WI38 (cell line): ENCODE data around the gene UNC13B.

Experiments
- H3K4me3 ChIP-seq: 2 replicates; pipeline ENCODE4 v1.5.1; 2011; ENCODE audit warnings: low read depth, mild to moderate bottlenecking, control low read depth, low read length
- CTCF ChIP-seq: IDR thresholded peaks from 2 replicates; pipeline ENCODE4 v1.5.1; 2012; ENCODE audit warnings: low read depth, mild to moderate bottlenecking, control low read depth, low read length

The UNC13B gene

GRCh38 chr9:35285731-35286130 is 123.9 kb downstream of the UNC13B start:
- no peak overlapping the region for H3K4me3 ChIP-seq
- TF ChIP-seq CTCF: no peak

- no peak for TF ChIP-seq CTCF
- no peak overlapping the region for H3K4me3 ChIP-seq
These were observed 124.6 kb downstream of the UNC13B start for GRCh38 chr9:35286381-35286780.

- H3K4me3 ChIP-seq: no peak overlapping the region
- TF ChIP-seq CTCF: no peak
These were observed 126.3 kb downstream of the UNC13B start for GRCh38 chr9:35287987-35288632.

GRCh38 chr9:35288778-35289177 is 127.0 kb downstream of the UNC13B start:
- no peak for TF ChIP-seq CTCF

GRCh38 chr9:35293376-35293964 is 131.7 kb downstream of the UNC13B start:
- no peak for TF ChIP-seq CTCF

More at GRCh38 chr9:35288778-35289177, 127.0 kb downstream of the UNC13B start:
- no peak overlapping the region for H3K4me3 ChIP-seq

GRCh38 chr9:35294066-35294465 is 132.3 kb downstream of the UNC13B start:
- no peak for TF ChIP-seq CTCF
- no peak overlapping the region for H3K4me3 ChIP-seq

More at GRCh38 chr9:35293376-35293964, 131.7 kb downstream of the UNC13B start:
- no peak overlapping the region for H3K4me3 ChIP-seq

- TF ChIP-seq CTCF: no peak
- no peak overlapping the region for H3K4me3 ChIP-seq
These were observed 132.7 kb downstream of the UNC13B start for GRCh38 chr9:35294556-35294955.
